ENCODE data around the gene CFAP100. TPM values are rescaled to one million over a fixed set of nuclear protein-coding genes. Genes with fewer than 3 reads are reported as not detected.

CFAP100 gene
- total RNA-seq, 1 experiment from 2014 or later: not detected

DNA sequence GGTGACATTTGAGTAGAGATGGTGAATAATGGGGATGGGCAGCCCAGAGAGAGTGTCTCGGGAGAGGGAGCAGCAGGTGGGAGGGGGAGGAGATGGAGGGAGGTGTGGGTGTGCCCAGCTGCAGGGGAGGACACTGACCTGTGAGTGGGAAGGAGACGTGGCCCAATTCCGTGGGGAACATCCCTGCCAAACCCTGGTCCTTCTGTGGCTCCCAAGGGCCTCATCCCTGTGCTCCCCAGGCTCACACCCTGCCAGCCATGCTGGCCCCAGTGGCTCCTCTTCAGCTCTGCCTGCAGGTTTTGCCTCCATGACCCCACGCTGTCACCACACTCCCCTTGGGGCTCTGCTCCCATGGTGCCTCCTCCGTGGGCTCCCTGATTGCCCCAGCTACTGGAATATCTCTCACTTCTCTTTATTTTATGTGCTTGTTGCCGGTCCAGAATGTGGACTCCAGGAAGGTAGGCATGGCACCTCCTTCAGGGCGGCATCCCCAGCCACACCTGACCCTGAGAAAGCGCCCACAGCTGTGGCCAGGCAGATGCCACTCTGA, 7.0 kb downstream of the CFAP100 start:
- no peak for DNase-seq
- ChIA-PET POLR2A (ENCODE audit: unreplicated experiment) (no interaction called here), CTCF (no interaction called here)
- no peaks in the 10 kb centered on the region for H3K79me2 ChIP-seq (ENCODE audit: low read length)
- H3K4me2 ChIP-seq (ENCODE audit: low read length): no peak overlapping the region
- no peaks in the 10 kb centered on the region for H3K36me3 ChIP-seq (ENCODE audit: low read depth, low read length)
- no peak overlapping the region for H3K9ac ChIP-seq (ENCODE audit: low read length)
- no peaks in the 10 kb centered on the region for H3K27me3 ChIP-seq (ENCODE audit: low read length)
- no peak for ATAC-seq
- no peak overlapping the region for H2AFZ ChIP-seq (ENCODE audit: low read length)
- no peaks in the 10 kb centered on the region for H3K9me3 ChIP-seq (ENCODE audit: low read length)
- no TSS peak for BruUV-seq (replicated peaks)
- TF ChIP-seq EZH2 (IDR thresholded peaks at IDR 0.05; ENCODE audit: low read length, unreplicated experiment) (no peak), CTCF (conservative IDR thresholded peaks at IDR 0.05; ENCODE audit: low read depth, low read length) (no peak), EZH2phosphoT487 (IDR thresholded peaks at IDR 0.05; ENCODE audit: borderline replicate concordance, low read length) (no peak)
- no peaks in the 10 kb centered on the region for H3K9me2 ChIP-seq (replicated peaks; ENCODE audit: low read length)
- H3K4me3 ChIP-seq (ENCODE audit: low read length): no peak overlapping the region
- H3K27ac ChIP-seq (ENCODE audit: low read length): no peak overlapping the region
- H3F3A ChIP-seq (ENCODE audit: low read length, unreplicated experiment): no peaks in the 10 kb centered on the region
- H4K20me1 ChIP-seq (ENCODE audit: low read length): no peaks in the 10 kb centered on the region
- H3K4me1 ChIP-seq (ENCODE audit: insufficient read depth, low read length): peaks cover 10% of the 10 kb centered on the region
- intact Hi-C loops (cut with micrococcal nuclease): no loop called here

- ATAC-seq (no peak), DNase-seq (no peak)
- Histone ChIP-seq H3K4me3 (ENCODE audit: low read length) (no peak overlapping the region), H3K36me3 (ENCODE audit: low read depth, low read length) (no peaks in the 10 kb centered on the region), H3K27ac (ENCODE audit: low read length) (no peak overlapping the region), H3K27me3 (ENCODE audit: low read length) (0 out of 2 replicates have a peak, but pooled peaks cover 3% of the 10 kb centered on the region), H3K4me2 (ENCODE audit: low read length) (no peak overlapping the region), H4K20me1 (ENCODE audit: low read length) (no peaks in the 10 kb centered on the region), H3K9me3 (ENCODE audit: low read length) (no peaks in the 10 kb centered on the region), H3F3A (ENCODE audit: low read length, unreplicated experiment) (no peaks in the 10 kb centered on the region), H3K9me2 (replicated peaks; ENCODE audit: low read length) (no peaks in the 10 kb centered on the region), H3K9ac (ENCODE audit: low read length) (no peak overlapping the region), H2AFZ (ENCODE audit: low read length) (no peak overlapping the region), H3K79me2 (ENCODE audit: low read length) (no peaks in the 10 kb centered on the region), H3K4me1 (ENCODE audit: insufficient read depth, low read length) (peaks cover 10% of the 10 kb centered on the region)
- TF ChIP-seq CTCF (conservative IDR thresholded peaks at IDR 0.05; ENCODE audit: low read depth, low read length) (no peak), EZH2 (IDR thresholded peaks at IDR 0.05; ENCODE audit: low read length, unreplicated experiment) (no peak), EZH2phosphoT487 (IDR thresholded peaks at IDR 0.05; ENCODE audit: borderline replicate concordance, low read length) (no peak)
- ChIA-PET POLR2A (ENCODE audit: unreplicated experiment) (no interaction called here), CTCF (no interaction called here)
- intact Hi-C loops (cut with micrococcal nuclease): no loop called here
- no TSS peak for BruUV-seq (replicated peaks)
Measured at GRCh38 chr3:126402178-126402577, 7.5 kb downstream of the CFAP100 start.

- ChIA-PET POLR2A (ENCODE audit: unreplicated experiment) (no interaction called here), CTCF (no interaction called here)
- Histone ChIP-seq H3K79me2 (ENCODE audit: low read length) (no peaks in the 10 kb centered on the region), H3K4me2 (ENCODE audit: low read length) (no peak overlapping the region), H4K20me1 (ENCODE audit: low read length) (no peaks in the 10 kb centered on the region), H3K9ac (ENCODE audit: low read length) (no peak overlapping the region), H3K27ac (ENCODE audit: low read length) (no peak overlapping the region), H3K36me3 (ENCODE audit: low read depth, low read length) (no peaks in the 10 kb centered on the region), H3K4me1 (ENCODE audit: insufficient read depth, low read length) (peaks cover 10% of the 10 kb centered on the region), H3K27me3 (ENCODE audit: low read length) (0 out of 2 replicates have a peak, but pooled peaks cover 7% of the 10 kb centered on the region), H3K4me3 (ENCODE audit: low read length) (no peak overlapping the region), H3K9me2 (replicated peaks; ENCODE audit: low read length) (no peaks in the 10 kb centered on the region), H2AFZ (ENCODE audit: low read length) (no peak overlapping the region), H3F3A (ENCODE audit: low read length, unreplicated experiment) (no peaks in the 10 kb centered on the region), H3K9me3 (ENCODE audit: low read length) (no peaks in the 10 kb centered on the region)
- no peak for ATAC-seq
- intact Hi-C loops (cut with micrococcal nuclease): no loop called here
- TF ChIP-seq EZH2 (IDR thresholded peaks at IDR 0.05; ENCODE audit: low read length, unreplicated experiment): no peak
- TF ChIP-seq EZH2phosphoT487 (IDR thresholded peaks at IDR 0.05; ENCODE audit: borderline replicate concordance, low read length): no peak
- TF ChIP-seq CTCF (conservative IDR thresholded peaks at IDR 0.05; ENCODE audit: low read depth, low read length): no peak
- no peak for DNase-seq
- no TSS peak for BruUV-seq (replicated peaks)
Measured at GRCh38 chr3:126402666-126403302, 8.1 kb downstream of the CFAP100 start.

All from PC-3 (cell line).